ENCODE results near the gene SPIRE1.

- TF ChIP-seq CTCF (IDR thresholded peaks at IDR 0.05; ENCODE audit: poor library complexity, severe bottlenecking) (no peak), SMC3 (conservative IDR thresholded peaks at IDR 0.05; ENCODE audit: poor library complexity) (no peak)
Observed at GRCh38 chr18:12406371-12407111, 251.4 kb downstream of the SPIRE1 start.

Measured in neural cell (in vitro differentiated cells).